Uterus (tissue), 2 donors: ENCODE measurements around the gene FAM209A.

Source experiments
- POLR2A ChIP-seq, 2 donors: fragments of 450-650 bp; IDR thresholded peaks; one replicate each; pipeline ENCODE4 v1.6.1; 2016; ENCODE audit warnings: antibody characterized with exemption in 2 of 2, mild to moderate bottlenecking in 1 of 2, moderate library complexity in 1 of 2
- TF ChIP-seq, protein P1 (sequence below), 4 experiments: fragments of 200-600 bp in 2 of 4; fragments of 450-650 bp in 2 of 4; sonication (generic) in 2 of 4; IDR thresholded peaks; one replicate each; pipeline ENCODE4 v1.5.1; 2016 to 2019; ENCODE audit warnings: antibody characterized with exemption in 4 of 4, mild to moderate bottlenecking in 2 of 4, moderate library complexity in 1 of 4

DNA sequence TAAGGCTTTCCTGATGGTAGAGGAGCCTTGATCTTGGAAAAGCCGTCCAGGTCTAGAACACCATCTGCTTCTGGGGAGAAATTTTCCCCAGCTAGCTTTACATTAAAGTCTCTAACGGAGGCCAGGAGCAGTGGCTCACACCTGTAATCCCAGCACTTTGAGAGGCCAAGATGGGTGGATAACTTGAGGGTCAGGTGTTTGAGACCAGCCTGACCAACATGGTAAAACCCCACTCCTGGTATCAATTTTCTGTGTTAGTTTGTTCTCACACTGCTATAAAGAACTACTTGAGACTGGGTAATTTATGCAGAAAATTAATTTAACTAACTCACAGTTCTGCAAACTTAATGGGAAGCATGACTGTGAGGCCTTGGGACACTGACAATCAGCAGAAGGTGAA lies 46.3 kb downstream of the FAM209A start:
- TF ChIP-seq, protein P1, sequence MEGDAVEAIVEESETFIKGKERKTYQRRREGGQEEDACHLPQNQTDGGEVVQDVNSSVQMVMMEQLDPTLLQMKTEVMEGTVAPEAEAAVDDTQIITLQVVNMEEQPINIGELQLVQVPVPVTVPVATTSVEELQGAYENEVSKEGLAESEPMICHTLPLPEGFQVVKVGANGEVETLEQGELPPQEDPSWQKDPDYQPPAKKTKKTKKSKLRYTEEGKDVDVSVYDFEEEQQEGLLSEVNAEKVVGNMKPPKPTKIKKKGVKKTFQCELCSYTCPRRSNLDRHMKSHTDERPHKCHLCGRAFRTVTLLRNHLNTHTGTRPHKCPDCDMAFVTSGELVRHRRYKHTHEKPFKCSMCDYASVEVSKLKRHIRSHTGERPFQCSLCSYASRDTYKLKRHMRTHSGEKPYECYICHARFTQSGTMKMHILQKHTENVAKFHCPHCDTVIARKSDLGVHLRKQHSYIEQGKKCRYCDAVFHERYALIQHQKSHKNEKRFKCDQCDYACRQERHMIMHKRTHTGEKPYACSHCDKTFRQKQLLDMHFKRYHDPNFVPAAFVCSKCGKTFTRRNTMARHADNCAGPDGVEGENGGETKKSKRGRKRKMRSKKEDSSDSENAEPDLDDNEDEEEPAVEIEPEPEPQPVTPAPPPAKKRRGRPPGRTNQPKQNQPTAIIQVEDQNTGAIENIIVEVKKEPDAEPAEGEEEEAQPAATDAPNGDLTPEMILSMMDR (IDR thresholded peaks at IDR 0.05): no peak
- TF ChIP-seq POLR2A (IDR thresholded peaks at IDR 0.05): no peak
